OCI-LY7 (cell line): ENCODE measurements around the gene OSER1. TPM values are rescaled to one million over a fixed set of nuclear protein-coding genes. Genes with fewer than 3 reads are reported as not detected.

Experiments used
- BruUV-seq: library from RNA; stranded (reverse); fragments of 400-500 nt; replicated peaks from 2 replicates; lab custom pipeline; 2021; lab: Mats Ljungman, UMichigan
- CTCF ChIA-PET: fragments of 300-600 bp; sonication (Branson Sonifier 250); formaldehyde crosslinking; loops from one replicate; lab custom pipeline; 2022; ENCODE audit warnings: antibody characterized with exemption; ENCODE audit not compliant: unreplicated experiment; lab: Charles Lee
- POLR2A ChIA-PET: fragments of 300-600 bp; sonication (Branson Sonifier 250); formaldehyde crosslinking; loops from one replicate; lab custom pipeline; 2022; ENCODE audit warnings: antibody characterized with exemption; lab: Charles Lee
- DNase-seq: peaks from one replicate; pipeline ENCODE4 v3.0.0-alpha.2; 2015; ENCODE audit warnings: low spot score
- H2AFZ ChIP-seq: fragments of 200-600 bp; sonication (generic), shearing (Covaris generic); 2 replicates; pipeline ENCODE4 v1.6.1; 2014; ENCODE audit warnings: mild to moderate bottlenecking, antibody characterized with exemption, low read length, moderate library complexity
- H3K27ac ChIP-seq: fragments of 200-600 bp; sonication (generic); 2 replicates; pipeline ENCODE4 v1.5.1; 2014; ENCODE audit warnings: mixed run types, low read depth, mild to moderate bottlenecking, moderate library complexity, low read length, inconsistent platforms; ENCODE audit not compliant: poor library complexity, severe bottlenecking
- H3K36me3 ChIP-seq: fragments of 200-600 bp; sonication (generic); 2 replicates; pipeline ENCODE4 v1.6.1; 2014; ENCODE audit warnings: mild to moderate bottlenecking, antibody characterized with exemption, low read length, moderate library complexity, mixed read lengths; ENCODE audit not compliant: insufficient read depth
- H3K4me1 ChIP-seq: fragments of 200-600 bp; sonication (generic); 2 replicates; pipeline ENCODE4 v1.5.1; 2014; ENCODE audit warnings: mild to moderate bottlenecking, low read length; ENCODE audit not compliant: insufficient read depth, poor library complexity, severe bottlenecking
- H3K4me2 ChIP-seq: fragments of 200-600 bp; sonication (generic); 2 replicates; pipeline ENCODE4 v1.6.1; 2014; ENCODE audit warnings: mild to moderate bottlenecking, low read length
- H3K4me3 ChIP-seq: fragments of 200-600 bp; sonication (generic); 2 replicates; pipeline ENCODE4 v1.5.1; 2014; ENCODE audit warnings: mild to moderate bottlenecking, low read depth, low read length; ENCODE audit not compliant: poor library complexity, severe bottlenecking
- H3K79me2 ChIP-seq: fragments of 200-600 bp; sonication (generic); 2 replicates; pipeline ENCODE4 v1.6.1; 2016; ENCODE audit warnings: low read depth, mild to moderate bottlenecking, low read length, moderate library complexity, mixed read lengths; ENCODE audit not compliant: insufficient read depth
- H3K9me2 ChIP-seq: fragments of 200-600 bp; sonication (generic); 2 replicates; pipeline ENCODE4 v1.6.1; 2016; ENCODE audit warnings: mild to moderate bottlenecking, low read length, mixed read lengths; ENCODE audit not compliant: insufficient read depth
- H3K9me3 ChIP-seq: fragments of 200-600 bp; sonication (generic); 2 replicates; pipeline ENCODE4 v1.6.1; 2014; ENCODE audit warnings: mild to moderate bottlenecking, mixed run types, low read length, mixed read lengths
- H4K20me1 ChIP-seq: fragments of 200-600 bp; sonication (generic); 2 replicates; pipeline ENCODE4 v1.6.1; 2014; ENCODE audit warnings: mild to moderate bottlenecking, antibody characterized with exemption, low read length, moderate library complexity, mixed read lengths; ENCODE audit not compliant: insufficient read depth
- EZH2phosphoT487 ChIP-seq: fragments of 200-600 bp; sonication (generic); IDR thresholded peaks from 2 replicates; pipeline ENCODE4 v1.6.1; 2018; ENCODE audit warnings: low read depth, borderline replicate concordance, mild to moderate bottlenecking, mixed run types, antibody characterized with exemption, low read length, moderate library complexity, mixed read lengths
- intact Hi-C: fragments of 100-400 bp; cut with micrococcal nuclease; formaldehyde crosslinking; loops from one replicate; pipeline ENCODE4 v1.10.0; 2022; ENCODE audit not compliant: unreplicated experiment
- total RNA-seq, 2 experiments: library from RNA; depleted of rRNA in 1 of 2; stranded (reverse); fragments of >200 nt in 1 of 2; shearing (Covaris generic) in 1 of 2; gene quantifications; 2 replicates each; pipeline ENCODE4 v1.2.3, GENCODE V29; 2014 to 2022
- TF ChIP-seq, protein P1 (sequence below): fragments of 200-600 bp; sonication (generic); conservative IDR thresholded peaks from 2 replicates; pipeline ENCODE4 v1.5.1; 2014; ENCODE audit warnings: mild to moderate bottlenecking, antibody characterized with exemption, low read length, moderate library complexity, mixed read lengths

The OSER1 gene
- total RNA-seq, 2 experiments from 2014 or later: 28.1 to 31.9 TPM

GRCh38 chr20:44185574-44185973 lies 25.0 kb downstream of the OSER1 start:
- Histone ChIP-seq H4K20me1 (no peaks in the 10 kb centered on the region), H3K4me3 (no peak overlapping the region), H3K4me2 (no peak overlapping the region), H3K9me3 (no peaks in the 10 kb centered on the region), H3K36me3 (no peaks in the 10 kb centered on the region), H3K4me1 (peaks cover 12% of the 10 kb centered on the region), H2AFZ (no peak overlapping the region), H3K27ac (no peak overlapping the region), H3K79me2 (no peaks in the 10 kb centered on the region), H3K9me2 (no peaks in the 10 kb centered on the region)
- TF ChIP-seq, protein P1, sequence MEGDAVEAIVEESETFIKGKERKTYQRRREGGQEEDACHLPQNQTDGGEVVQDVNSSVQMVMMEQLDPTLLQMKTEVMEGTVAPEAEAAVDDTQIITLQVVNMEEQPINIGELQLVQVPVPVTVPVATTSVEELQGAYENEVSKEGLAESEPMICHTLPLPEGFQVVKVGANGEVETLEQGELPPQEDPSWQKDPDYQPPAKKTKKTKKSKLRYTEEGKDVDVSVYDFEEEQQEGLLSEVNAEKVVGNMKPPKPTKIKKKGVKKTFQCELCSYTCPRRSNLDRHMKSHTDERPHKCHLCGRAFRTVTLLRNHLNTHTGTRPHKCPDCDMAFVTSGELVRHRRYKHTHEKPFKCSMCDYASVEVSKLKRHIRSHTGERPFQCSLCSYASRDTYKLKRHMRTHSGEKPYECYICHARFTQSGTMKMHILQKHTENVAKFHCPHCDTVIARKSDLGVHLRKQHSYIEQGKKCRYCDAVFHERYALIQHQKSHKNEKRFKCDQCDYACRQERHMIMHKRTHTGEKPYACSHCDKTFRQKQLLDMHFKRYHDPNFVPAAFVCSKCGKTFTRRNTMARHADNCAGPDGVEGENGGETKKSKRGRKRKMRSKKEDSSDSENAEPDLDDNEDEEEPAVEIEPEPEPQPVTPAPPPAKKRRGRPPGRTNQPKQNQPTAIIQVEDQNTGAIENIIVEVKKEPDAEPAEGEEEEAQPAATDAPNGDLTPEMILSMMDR: no peak
- TF ChIP-seq EZH2phosphoT487: no peak
- no peak for DNase-seq
- BruUV-seq: no TSS peak
- intact Hi-C loops: no loop called here
- ChIA-PET POLR2A (no interaction called here), CTCF (no interaction called here)

- peaks cover 12% of the 10 kb centered on the region for H3K4me1 ChIP-seq
- H3K27ac ChIP-seq: no peak overlapping the region
- DNase-seq: no peak
- H3K4me2 ChIP-seq: no peak overlapping the region
- no peaks in the 10 kb centered on the region for H3K36me3 ChIP-seq
- no peak for TF ChIP-seq EZH2phosphoT487
- TF ChIP-seq, protein P1: no peak
- H4K20me1 ChIP-seq: no peaks in the 10 kb centered on the region
- intact Hi-C loops: no loop called here
- H3K79me2 ChIP-seq: no peaks in the 10 kb centered on the region
- no peak overlapping the region for H2AFZ ChIP-seq
- no peaks in the 10 kb centered on the region for H3K9me3 ChIP-seq
- CTCF ChIA-PET: no interaction called here
- H3K4me3 ChIP-seq: no peak overlapping the region
- BruUV-seq: no TSS peak
- POLR2A ChIA-PET: no interaction called here
- H3K9me2 ChIP-seq: no peaks in the 10 kb centered on the region
Measured at GRCh38 chr20:44183282-44183681, 27.3 kb downstream of the OSER1 start.

DNA sequence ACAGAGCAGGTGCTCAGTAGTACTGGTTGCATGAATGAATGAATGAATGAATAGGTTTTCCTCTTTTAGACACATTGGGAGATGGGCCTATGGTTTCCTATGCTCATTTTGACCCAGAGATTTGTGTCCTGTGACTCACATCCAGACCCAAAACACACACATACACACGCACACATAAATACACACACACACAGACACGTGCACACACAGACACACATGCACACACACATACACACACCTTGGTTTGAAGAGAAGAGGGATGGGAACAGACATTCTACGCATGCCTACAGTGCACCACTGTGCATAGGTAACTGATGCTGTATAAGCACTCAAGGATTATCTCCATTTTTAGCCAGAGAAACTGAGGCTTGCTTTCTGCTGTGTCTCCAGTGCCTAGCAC lies 27.7 kb downstream of the OSER1 start:
- Histone ChIP-seq H3K4me1 (peaks cover 7% of the 10 kb centered on the region), H3K4me3 (no peak overlapping the region), H2AFZ (no peak overlapping the region), H3K9me3 (no peaks in the 10 kb centered on the region), H3K36me3 (no peaks in the 10 kb centered on the region), H3K79me2 (no peaks in the 10 kb centered on the region), H3K9me2 (no peaks in the 10 kb centered on the region), H4K20me1 (no peaks in the 10 kb centered on the region), H3K4me2 (no peak overlapping the region), H3K27ac (no peak overlapping the region)
- TF ChIP-seq, protein P1: no peak
- no peak for TF ChIP-seq EZH2phosphoT487
- no TSS peak for BruUV-seq
- no peak for DNase-seq
- intact Hi-C loops: no loop called here
- ChIA-PET POLR2A (no interaction called here), CTCF (no interaction called here)
